Keratinocyte (primary cell): ENCODE measurements around the gene LDLRAP1. TPM values are rescaled to one million over a fixed set of nuclear protein-coding genes. Genes with fewer than 3 reads are reported as not detected.
"Not testable (repeated sequence)": the region's sequence is repeated elsewhere in the genome, so short reads cannot be mapped to it uniquely, and the experiment has no call there.

Source experiments
- DNase-seq: peaks from one replicate; pipeline ENCODE4 v3.0.0-alpha.2; 2011; ENCODE audit warnings: low read depth, missing footprints, low spot score
- FAIRE-seq: peaks from 2 replicates; lab custom pipeline; 2011; peaks lifted over from hg19 to GRCh38; lab: Jason Lieb, UNC
- H2AFZ ChIP-seq: 2 replicates; pipeline ENCODE4 v1.6.0; 2012; ENCODE audit warnings: low read length, control low read depth, inconsistent platforms; ENCODE audit not compliant: control insufficient read depth
- H3K27ac ChIP-seq: 2 replicates; pipeline ENCODE4 v1.5.1; 2011; ENCODE audit warnings: low read length; ENCODE audit not compliant: control insufficient read depth, insufficient read depth
- H3K27me3 ChIP-seq: 3 replicates; pipeline ENCODE4 v1.6.0; 2011; ENCODE audit warnings: low read length; ENCODE audit not compliant: control insufficient read depth, insufficient read depth; ENCODE audit errors: extremely low read depth
- H3K36me3 ChIP-seq, 2 experiments: 2 replicates in 1 of 2; 3 replicates in 1 of 2; pipeline ENCODE4 v1.5.1; 2011; ENCODE audit warnings: low read length in 2 of 2, mild to moderate bottlenecking in 1 of 2; ENCODE audit not compliant: control insufficient read depth in 2 of 2, insufficient read depth in 2 of 2; ENCODE audit errors: extremely low read depth in 1 of 2
- H3K4me1 ChIP-seq: 3 replicates; pipeline ENCODE4 v1.5.1; 2011; ENCODE audit warnings: low read length; ENCODE audit not compliant: control insufficient read depth, insufficient read depth; ENCODE audit errors: extremely low read depth
- H3K4me2 ChIP-seq: 3 replicates; pipeline ENCODE4 v1.6.0; 2011; ENCODE audit warnings: low read depth, low read length; ENCODE audit not compliant: control insufficient read depth, insufficient read depth; ENCODE audit errors: extremely low read depth
- H3K4me3 ChIP-seq, 3 experiments: fragments of 200-600 bp in 1 of 3; sonication (generic) in 1 of 3; 2 replicates in 2 of 3; 3 replicates in 1 of 3; pipeline ENCODE4 v1.5.1; 2011 to 2016; ENCODE audit warnings: low read length in 3 of 3, mild to moderate bottlenecking in 3 of 3, control low read depth in 2 of 3, inconsistent platforms in 1 of 3, low read depth in 1 of 3, mixed read lengths in 1 of 3, mixed run types in 1 of 3, moderate library complexity in 1 of 3; ENCODE audit not compliant: control insufficient read depth in 2 of 3, insufficient read depth in 2 of 3; ENCODE audit errors: extremely low read depth in 1 of 3
- H3K79me2 ChIP-seq: 2 replicates; pipeline ENCODE4 v1.6.0; 2012; ENCODE audit warnings: low read length; ENCODE audit not compliant: control insufficient read depth, insufficient read depth
- H3K9ac ChIP-seq: 3 replicates; pipeline ENCODE4 v1.6.0; 2011; ENCODE audit warnings: low read length; ENCODE audit not compliant: control insufficient read depth, insufficient read depth; ENCODE audit errors: extremely low read depth
- H3K9me1 ChIP-seq: 3 replicates; pipeline ENCODE4 v1.6.0; 2011; ENCODE audit warnings: low read length; ENCODE audit not compliant: control insufficient read depth, insufficient read depth; ENCODE audit errors: extremely low read depth
- H3K9me3 ChIP-seq: 2 replicates; pipeline ENCODE4 v1.5.1; 2012; ENCODE audit warnings: low read depth, low read length; ENCODE audit not compliant: control insufficient read depth
- H4K20me1 ChIP-seq: 3 replicates; pipeline ENCODE4 v1.6.0; 2011; ENCODE audit warnings: low read length; ENCODE audit not compliant: control insufficient read depth, insufficient read depth; ENCODE audit errors: extremely low read depth
- EZH2 ChIP-seq: IDR thresholded peaks from one replicate; pipeline ENCODE4 v1.6.1; 2012; ENCODE audit warnings: inconsistent platforms, mild to moderate bottlenecking, low read length, moderate library complexity
- dilution Hi-C: fragments of 300-500 bp; cut with MboI; formaldehyde crosslinking; loops from one replicate; pipeline ENCODE4 v1.7.0; 2020; ENCODE audit warnings: low sequenced_read_pairs; ENCODE audit not compliant: extremely low pct_ligation_motif_present
- polyA plus RNA-seq, 5 experiments: library from polyadenylated mRNA; depleted of rRNA in 3 of 5; stranded (reverse) in 3 of 5; stranded (forward) in 1 of 5; unstranded in 1 of 5; fragments of >200 nt; gene quantifications; 1 replicate in 1 of 5; 2 replicates in 3 of 5; 3 replicates in 1 of 5; pipeline versions ENCODE4 v1.2.1 to v1.2.3, GENCODE V29; 2011 to 2012; ENCODE audit warnings: missing spikeins in 2 of 5, low read depth in 1 of 5, low replicate concordance in 1 of 5
- TF ChIP-seq, protein P1 (sequence below), 3 experiments: IDR thresholded peaks in 1 of 3; conservative IDR thresholded peaks in 1 of 3; optimal IDR thresholded peaks in 1 of 3; 2 replicates in 2 of 3; 3 replicates in 1 of 3; pipeline versions ENCODE3 to v1.5.1; 2011; ENCODE audit warnings: low read length in 3 of 3, mild to moderate bottlenecking in 3 of 3, moderate library complexity in 2 of 3, control low read depth in 1 of 3, inconsistent platforms in 1 of 3; ENCODE audit not compliant: insufficient read depth in 2 of 3; ENCODE audit errors: extremely low read depth in 1 of 3

Gene LDLRAP1
- polyA plus RNA-seq, 1 donor (not counting 4 experiments of a cell fraction or from before 2014, with no cell fraction given) = 22.3 TPM

DNA sequence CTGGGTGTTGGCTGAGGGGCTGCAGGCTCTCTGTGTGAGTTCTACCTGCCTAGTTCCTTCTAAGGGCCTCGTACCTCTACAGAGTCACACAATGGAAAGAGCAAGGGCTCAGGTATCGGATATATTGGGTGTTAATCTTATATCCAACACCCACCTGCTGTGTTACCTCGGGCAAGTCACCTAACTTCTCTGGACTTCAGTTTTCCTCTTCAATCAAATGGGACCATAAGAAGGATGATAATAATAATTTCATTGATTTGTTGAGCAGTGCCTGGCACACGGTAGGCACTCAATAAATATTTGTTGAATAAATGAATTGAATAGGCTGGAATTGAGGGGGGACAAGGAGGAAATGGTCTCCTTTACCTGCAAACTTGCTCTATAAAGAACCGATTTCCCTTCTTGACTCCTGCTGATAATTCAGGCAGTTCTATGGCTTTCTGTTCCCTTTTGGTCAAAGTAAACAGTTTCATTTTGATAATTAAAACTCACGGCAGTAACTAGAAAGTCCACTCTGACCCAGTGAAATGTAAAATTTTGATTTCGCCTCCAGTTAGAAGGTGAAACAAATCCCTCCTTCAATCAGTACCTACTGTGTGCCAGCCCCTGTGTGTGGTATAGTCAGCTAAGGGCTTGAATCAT, 56.7 kb downstream of the LDLRAP1 start:
- no peak for FAIRE-seq
- no peak for TF ChIP-seq EZH2
- TF ChIP-seq, protein P1, sequence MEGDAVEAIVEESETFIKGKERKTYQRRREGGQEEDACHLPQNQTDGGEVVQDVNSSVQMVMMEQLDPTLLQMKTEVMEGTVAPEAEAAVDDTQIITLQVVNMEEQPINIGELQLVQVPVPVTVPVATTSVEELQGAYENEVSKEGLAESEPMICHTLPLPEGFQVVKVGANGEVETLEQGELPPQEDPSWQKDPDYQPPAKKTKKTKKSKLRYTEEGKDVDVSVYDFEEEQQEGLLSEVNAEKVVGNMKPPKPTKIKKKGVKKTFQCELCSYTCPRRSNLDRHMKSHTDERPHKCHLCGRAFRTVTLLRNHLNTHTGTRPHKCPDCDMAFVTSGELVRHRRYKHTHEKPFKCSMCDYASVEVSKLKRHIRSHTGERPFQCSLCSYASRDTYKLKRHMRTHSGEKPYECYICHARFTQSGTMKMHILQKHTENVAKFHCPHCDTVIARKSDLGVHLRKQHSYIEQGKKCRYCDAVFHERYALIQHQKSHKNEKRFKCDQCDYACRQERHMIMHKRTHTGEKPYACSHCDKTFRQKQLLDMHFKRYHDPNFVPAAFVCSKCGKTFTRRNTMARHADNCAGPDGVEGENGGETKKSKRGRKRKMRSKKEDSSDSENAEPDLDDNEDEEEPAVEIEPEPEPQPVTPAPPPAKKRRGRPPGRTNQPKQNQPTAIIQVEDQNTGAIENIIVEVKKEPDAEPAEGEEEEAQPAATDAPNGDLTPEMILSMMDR (optimal IDR thresholded peaks at IDR 0.05 in 1 of 3, IDR thresholded peaks at IDR 0.05 in 1 of 3, conservative IDR thresholded peaks at IDR 0.05 in 1 of 3; ENCODE audit: extremely low read depth in 1 of 3, insufficient read depth in 2 of 3, low read length in 3 of 3) = no peak

GRCh38 chr1:25600971-25601699, 57.7 kb downstream of the LDLRAP1 start:
- H2AFZ ChIP-seq, H4K20me1 ChIP-seq, dilution Hi-C loops, H3K4me1 ChIP-seq, H3K36me3 ChIP-seq, H3K9me3 ChIP-seq, H3K79me2 ChIP-seq, H3K9ac ChIP-seq, H3K4me3 ChIP-seq, H3K27me3 ChIP-seq, H3K4me2 ChIP-seq, H3K27ac ChIP-seq, DNase-seq, H3K9me1 ChIP-seq, FAIRE-seq: not testable (repeated sequence)

More for the DNA sequence above, 56.7 kb downstream of the LDLRAP1 start:
- Histone ChIP-seq H3K9me3 (no peaks in the 10 kb centered on the region), H3K4me1 (no peaks in the 10 kb centered on the region), H3K36me3 (no peaks in the 10 kb centered on the region), H3K9me1 (no peaks in the 10 kb centered on the region), H3K79me2 (no peaks in the 10 kb centered on the region), H3K27me3 (peaks cover 4% of the 10 kb centered on the region), H3K4me2 (no peak overlapping the region), H2AFZ (no peak overlapping the region), H3K4me3 (no peak overlapping the region), H4K20me1 (no peaks in the 10 kb centered on the region), H3K9ac (no peak overlapping the region), H3K27ac (no peak overlapping the region)
- no peak for DNase-seq
- dilution Hi-C loops = no loop called here

- FAIRE-seq, DNase-seq, H3K27me3 ChIP-seq, dilution Hi-C loops, H3K9me1 ChIP-seq, H3K79me2 ChIP-seq, H4K20me1 ChIP-seq, H3K4me3 ChIP-seq, H3K4me1 ChIP-seq, H3K27ac ChIP-seq, H3K9ac ChIP-seq, H3K36me3 ChIP-seq, H3K9me3 ChIP-seq, H3K4me2 ChIP-seq, H2AFZ ChIP-seq: not testable (repeated sequence)
These were observed 60.6 kb downstream of the LDLRAP1 start for GRCh38 chr1:25603779-25604538.
